ENCODE measurements around the gene STK32B.

STK32B gene

DNA sequence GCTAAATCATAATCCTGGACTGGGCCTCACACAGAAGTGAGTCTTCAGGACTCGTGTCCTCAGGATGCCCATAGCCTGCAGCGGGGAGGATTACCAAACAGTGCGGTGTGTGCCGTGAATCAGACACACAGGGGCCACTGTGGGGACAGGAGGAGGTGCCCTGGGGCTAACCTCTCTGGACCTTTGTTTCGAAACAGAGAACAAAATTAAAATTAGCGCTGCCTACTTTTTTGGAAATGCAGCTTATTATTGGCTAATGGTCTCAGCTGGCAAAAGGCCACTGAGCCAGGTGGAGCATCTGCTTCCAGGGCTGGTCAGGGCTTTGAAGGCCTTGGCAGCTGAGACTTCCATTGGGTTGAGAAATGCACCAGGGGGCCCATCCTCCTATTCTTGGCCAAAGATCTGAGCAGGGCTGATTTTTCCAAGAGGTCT lies 420.9 kb downstream of the STK32B start:
- Histone ChIP-seq H3K27me3 (ENCODE audit: insufficient read depth, low read length) (no peaks in the 10 kb centered on the region), H3K9ac (ENCODE audit: low read depth, low read length) (no peak overlapping the region), H3K36me3 (ENCODE audit: insufficient read depth, low read length) (no peaks in the 10 kb centered on the region), H3K4me1 (ENCODE audit: insufficient read depth, low read length) (no peaks in the 10 kb centered on the region), H3K4me3 (ENCODE audit: low read length) (no peak overlapping the region), H3K9me3 (ENCODE audit: insufficient read depth, low read depth, low read length) (no peaks in the 10 kb centered on the region), H3K27ac (ENCODE audit: low read depth, low read length) (no peak overlapping the region)
- WGBS: 96% methylated on average over 6 of the region's 6 CpGs

DNA sequence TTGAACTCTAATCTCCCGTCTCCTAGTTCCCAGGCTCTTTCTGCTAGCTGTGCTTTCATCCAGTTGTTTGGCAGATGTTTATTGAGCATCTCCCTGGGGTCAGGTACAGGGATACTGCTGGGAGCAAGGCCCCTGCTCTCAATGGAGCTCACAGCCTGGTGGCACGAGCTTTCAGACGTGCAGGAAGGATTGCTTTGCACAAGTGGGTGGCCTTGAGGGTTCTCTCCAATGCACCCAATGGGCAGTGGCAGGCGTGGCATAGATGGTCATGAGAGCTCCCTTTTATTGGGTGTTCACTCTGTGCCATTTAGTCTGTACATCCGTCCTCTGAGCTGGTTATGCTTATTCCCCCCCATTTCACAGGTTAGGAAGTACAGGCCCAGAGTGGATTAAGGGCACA lies 421.8 kb downstream of the STK32B start:
- WGBS: 92% methylated on average over 5 of the region's 5 CpGs
- no peaks in the 10 kb centered on the region for H3K9me3 ChIP-seq (ENCODE audit: insufficient read depth, low read depth, low read length)
- no peak overlapping the region for H3K4me3 ChIP-seq (ENCODE audit: low read length)
- peaks cover 4% of the 10 kb centered on the region; the same call in 1 of the 2 replicates for H3K4me1 ChIP-seq (ENCODE audit: insufficient read depth, low read length)
- H3K27ac ChIP-seq (ENCODE audit: low read depth, low read length): no peak overlapping the region
- no peaks in the 10 kb centered on the region for H3K36me3 ChIP-seq (ENCODE audit: insufficient read depth, low read length)
- no peaks in the 10 kb centered on the region for H3K27me3 ChIP-seq (ENCODE audit: insufficient read depth, low read length)
- no peak overlapping the region for H3K9ac ChIP-seq (ENCODE audit: low read depth, low read length)

DNA sequence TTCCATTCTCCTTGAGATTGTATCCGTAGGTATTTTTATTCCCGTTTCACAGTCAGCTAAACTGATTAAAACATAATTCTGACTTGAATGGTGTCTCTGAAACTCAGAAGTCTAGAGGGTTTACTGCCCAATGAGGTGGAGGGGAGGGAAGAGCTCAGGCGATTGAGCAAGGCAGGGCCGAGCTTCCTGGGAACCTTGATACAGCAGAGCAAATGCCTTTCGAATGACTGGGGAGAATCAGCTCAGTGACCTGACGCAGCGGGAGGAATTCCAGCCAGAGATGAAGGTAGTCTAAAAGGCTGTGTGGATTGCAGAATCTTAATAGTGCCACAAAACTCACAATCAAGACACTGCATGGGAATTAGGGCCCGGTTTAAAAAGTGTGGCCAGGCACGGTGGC lies 423.5 kb downstream of the STK32B start:
- no peak overlapping the region for H3K9ac ChIP-seq (ENCODE audit: low read depth, low read length)
- H3K27me3 ChIP-seq (ENCODE audit: insufficient read depth, low read length): no peaks in the 10 kb centered on the region
- no peak overlapping the region for H3K4me3 ChIP-seq (ENCODE audit: low read length)
- H3K4me1 ChIP-seq (ENCODE audit: insufficient read depth, low read length): peaks cover 8% of the 10 kb centered on the region
- WGBS: 92% methylated on average over 9 of the region's 9 CpGs
- no peak overlapping the region for H3K27ac ChIP-seq (ENCODE audit: low read depth, low read length)
- no peaks in the 10 kb centered on the region for H3K9me3 ChIP-seq (ENCODE audit: insufficient read depth, low read depth, low read length)
- H3K36me3 ChIP-seq (ENCODE audit: insufficient read depth, low read length): no peaks in the 10 kb centered on the region

DNA sequence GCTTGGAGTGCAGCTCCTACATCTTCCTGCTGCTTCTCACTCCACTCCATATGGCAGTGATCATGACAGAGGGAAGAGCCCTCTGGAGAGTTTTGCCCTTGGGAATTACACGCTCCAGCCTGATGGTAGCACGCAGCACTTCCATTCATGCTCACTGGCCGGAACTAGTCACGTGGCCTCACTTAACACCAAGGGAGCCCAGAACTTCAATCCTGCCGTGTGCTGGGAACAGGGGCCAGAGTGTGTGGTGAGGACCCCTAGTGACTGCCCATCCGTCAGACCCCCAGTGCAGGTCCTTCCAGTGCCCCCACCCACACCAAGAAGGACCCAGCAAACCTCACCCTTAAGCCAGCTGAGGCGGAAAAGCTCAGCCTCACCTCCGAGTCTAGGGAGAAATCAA lies 426.3 kb downstream of the STK32B start:
- Histone ChIP-seq H3K4me1 (ENCODE audit: insufficient read depth, low read length) (peaks cover 8% of the 10 kb centered on the region), H3K27ac (ENCODE audit: low read depth, low read length) (no peak overlapping the region), H3K9ac (ENCODE audit: low read depth, low read length) (no peak overlapping the region), H3K27me3 (ENCODE audit: insufficient read depth, low read length) (no peaks in the 10 kb centered on the region), H3K36me3 (ENCODE audit: insufficient read depth, low read length) (no peaks in the 10 kb centered on the region), H3K4me3 (ENCODE audit: low read length) (no peak overlapping the region), H3K9me3 (ENCODE audit: insufficient read depth, low read depth, low read length) (no peaks in the 10 kb centered on the region)
- 92% methylated on average over 8 of the region's 8 CpGs for WGBS

DNA sequence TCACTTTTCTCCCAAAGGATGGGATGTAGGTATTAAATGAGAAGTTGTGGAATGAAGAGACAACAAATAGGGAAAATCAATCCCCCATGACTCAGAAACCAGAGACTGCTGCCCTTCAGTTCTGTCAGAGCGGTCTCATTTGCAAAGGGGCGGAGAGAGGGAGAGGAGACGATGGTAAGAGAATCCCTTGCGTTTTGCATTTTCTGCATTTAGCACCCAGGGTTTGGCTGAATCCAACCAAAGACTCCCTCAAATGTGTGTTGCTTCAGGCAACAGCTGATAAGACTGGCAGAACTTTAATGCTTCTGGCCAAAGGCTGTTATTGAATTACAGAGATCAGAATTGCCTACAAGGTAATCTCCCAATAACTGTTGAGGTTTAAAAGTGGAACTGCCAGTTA lies 426.9 kb downstream of the STK32B start:
- Histone ChIP-seq H3K9ac (ENCODE audit: low read depth, low read length) (no peak overlapping the region), H3K9me3 (ENCODE audit: insufficient read depth, low read depth, low read length) (no peaks in the 10 kb centered on the region), H3K27me3 (ENCODE audit: insufficient read depth, low read length) (no peaks in the 10 kb centered on the region), H3K36me3 (ENCODE audit: insufficient read depth, low read length) (no peaks in the 10 kb centered on the region), H3K27ac (ENCODE audit: low read depth, low read length) (no peak overlapping the region), H3K4me3 (ENCODE audit: low read length) (no peak overlapping the region), H3K4me1 (ENCODE audit: insufficient read depth, low read length) (peaks cover 8% of the 10 kb centered on the region)
- WGBS: 29% methylated on average over 4 of the region's 4 CpGs

DNA sequence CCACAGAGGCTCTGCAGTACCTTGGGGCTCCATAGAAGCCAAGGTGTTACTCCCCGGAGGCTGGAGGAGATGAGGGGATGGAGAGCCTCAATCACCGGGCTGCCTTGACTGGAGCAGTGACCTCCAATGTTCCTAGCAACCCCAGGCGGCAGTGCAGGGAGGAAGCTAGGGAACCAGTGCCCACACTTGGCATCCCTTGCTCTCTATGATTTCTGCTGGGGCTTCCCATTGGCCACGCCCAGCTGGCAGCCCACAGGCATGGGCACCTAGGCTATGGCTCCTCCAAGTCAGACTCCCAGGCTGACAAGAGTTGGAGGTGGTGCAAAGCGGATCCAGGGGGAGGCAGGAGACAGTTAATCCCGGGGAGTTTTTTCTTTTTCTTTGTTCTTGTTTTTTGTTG lies 427.4 kb downstream of the STK32B start:
- Histone ChIP-seq H3K36me3 (ENCODE audit: insufficient read depth, low read length) (no peaks in the 10 kb centered on the region), H3K9ac (ENCODE audit: low read depth, low read length) (no peak overlapping the region), H3K27ac (ENCODE audit: low read depth, low read length) (no peak overlapping the region), H3K4me1 (ENCODE audit: insufficient read depth, low read length) (peaks cover 8% of the 10 kb centered on the region), H3K4me3 (ENCODE audit: low read length) (no peak overlapping the region), H3K9me3 (ENCODE audit: insufficient read depth, low read depth, low read length) (no peaks in the 10 kb centered on the region), H3K27me3 (ENCODE audit: insufficient read depth, low read length) (no peaks in the 10 kb centered on the region)
- 91% methylated on average over 6 of the region's 6 CpGs for WGBS

DNA sequence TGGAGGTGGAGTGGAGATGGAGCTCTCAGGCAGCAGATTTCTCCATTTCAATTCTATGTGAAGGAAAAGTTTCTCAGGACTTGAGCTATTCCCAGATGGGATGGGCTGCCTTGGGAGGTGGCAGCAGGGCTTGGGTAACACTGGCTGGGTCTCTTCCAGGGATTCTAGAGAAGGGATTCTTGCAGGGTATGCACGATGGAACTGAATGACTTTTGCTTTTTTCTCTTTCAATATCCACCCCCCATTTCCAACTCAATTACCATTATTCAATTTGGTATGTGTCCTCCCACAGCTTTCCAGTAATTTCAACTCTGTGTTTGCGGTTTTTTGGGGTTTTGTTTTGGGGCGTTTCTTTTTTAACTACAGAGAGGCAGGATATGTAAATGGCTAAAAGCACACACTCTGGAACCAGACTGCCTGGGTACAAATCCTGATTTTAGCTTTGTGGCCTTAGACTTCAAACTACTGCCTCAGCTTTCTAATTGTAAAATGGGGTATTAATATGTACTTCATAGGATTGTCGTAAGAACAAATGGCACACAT lies 428.3 kb downstream of the STK32B start:
- H3K4me1 ChIP-seq (ENCODE audit: insufficient read depth, low read length): peaks cover 8% of the 10 kb centered on the region
- H3K27ac ChIP-seq (ENCODE audit: low read depth, low read length): no peak overlapping the region
- 92% methylated on average over 3 of the region's 4 CpGs for WGBS
- no peaks in the 10 kb centered on the region for H3K36me3 ChIP-seq (ENCODE audit: insufficient read depth, low read length)
- no peaks in the 10 kb centered on the region for H3K9me3 ChIP-seq (ENCODE audit: insufficient read depth, low read depth, low read length)
- H3K4me3 ChIP-seq (ENCODE audit: low read length): no peak overlapping the region
- H3K27me3 ChIP-seq (ENCODE audit: insufficient read depth, low read length): no peaks in the 10 kb centered on the region
- H3K9ac ChIP-seq (ENCODE audit: low read depth, low read length): no peak overlapping the region

DNA sequence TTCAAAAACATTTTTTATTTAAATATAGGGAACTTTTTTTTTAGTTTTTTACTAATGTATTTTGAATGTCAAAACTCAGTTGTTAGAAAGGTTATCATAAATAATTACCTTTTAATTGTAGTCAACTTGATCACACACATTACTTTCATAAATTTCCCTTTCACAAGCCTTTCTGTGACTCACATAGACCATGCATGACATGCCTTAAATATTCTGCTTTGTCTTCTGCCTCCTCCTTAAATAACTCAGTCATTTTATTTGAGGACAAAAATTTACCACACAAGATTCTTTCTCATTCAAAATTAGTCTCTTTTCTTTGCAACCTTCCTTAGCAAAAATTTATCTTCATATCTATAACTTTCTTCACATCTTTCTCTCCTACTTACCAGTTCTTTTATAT lies 437.1 kb downstream of the STK32B start:
- Histone ChIP-seq H3K36me3 (ENCODE audit: insufficient read depth, low read length) (no peaks in the 10 kb centered on the region), H3K27me3 (ENCODE audit: insufficient read depth, low read length) (no peaks in the 10 kb centered on the region), H3K4me1 (ENCODE audit: insufficient read depth, low read length) (no peaks in the 10 kb centered on the region), H3K27ac (ENCODE audit: low read depth, low read length) (no peak overlapping the region), H3K9ac (ENCODE audit: low read depth, low read length) (no peak overlapping the region), H3K9me3 (ENCODE audit: insufficient read depth, low read depth, low read length) (peaks cover 30% of the 10 kb centered on the region), H3K4me3 (ENCODE audit: low read length) (no peak overlapping the region)

DNA sequence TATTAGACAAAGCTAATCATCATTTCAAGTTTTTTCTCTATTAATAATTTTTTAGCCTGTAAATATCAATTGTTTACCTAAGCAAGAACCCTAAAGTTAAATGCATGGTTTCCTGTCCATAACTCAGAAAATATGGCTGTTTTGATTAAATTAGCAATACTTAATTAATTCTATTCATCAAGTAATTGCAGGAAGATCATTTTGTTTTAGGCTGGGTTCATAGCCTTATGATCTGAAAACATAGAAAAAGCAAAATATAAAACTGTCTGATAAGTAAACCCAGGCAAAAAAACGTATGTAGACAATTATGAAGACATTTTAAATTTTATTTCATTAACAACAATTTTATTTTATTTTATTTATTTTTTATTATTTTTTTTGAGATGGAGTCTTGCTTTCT lies 438.0 kb downstream of the STK32B start:
- H3K9me3 ChIP-seq (ENCODE audit: insufficient read depth, low read depth, low read length): peaks cover 30% of the 10 kb centered on the region
- WGBS: no CpG with 5 or more reads among the region's 1 CpG
- H3K27me3 ChIP-seq (ENCODE audit: insufficient read depth, low read length): no peaks in the 10 kb centered on the region
- no peak overlapping the region for H3K4me3 ChIP-seq (ENCODE audit: low read length)
- H3K27ac ChIP-seq (ENCODE audit: low read depth, low read length): no peak overlapping the region
- H3K9ac ChIP-seq (ENCODE audit: low read depth, low read length): no peak overlapping the region
- no peaks in the 10 kb centered on the region for H3K4me1 ChIP-seq (ENCODE audit: insufficient read depth, low read length)
- no peaks in the 10 kb centered on the region for H3K36me3 ChIP-seq (ENCODE audit: insufficient read depth, low read length)

DNA sequence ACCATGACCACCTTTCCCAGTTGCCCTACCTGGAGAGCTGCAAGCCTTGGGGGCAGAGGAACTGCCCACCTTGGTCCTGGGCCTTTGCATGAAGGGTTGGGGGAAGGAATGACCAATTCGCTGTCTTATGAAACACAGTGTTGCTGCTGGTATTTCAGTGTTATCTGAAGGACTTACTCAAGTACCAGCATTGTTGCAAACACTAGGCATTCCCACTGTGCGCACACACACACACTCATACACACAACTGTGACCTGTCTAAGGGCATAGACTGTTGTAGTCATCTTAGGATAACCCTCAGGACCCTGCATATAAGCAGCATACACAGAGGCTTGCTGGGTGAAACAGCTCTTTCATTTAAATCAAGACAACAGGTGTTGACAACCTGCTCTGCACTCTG lies 446.2 kb downstream of the STK32B start:
- H3K27me3 ChIP-seq (ENCODE audit: insufficient read depth, low read length): no peaks in the 10 kb centered on the region
- H3K9me3 ChIP-seq (ENCODE audit: insufficient read depth, low read depth, low read length): no peaks in the 10 kb centered on the region
- WGBS: 79% methylated on average over 2 of the region's 2 CpGs
- no peak overlapping the region for H3K27ac ChIP-seq (ENCODE audit: low read depth, low read length)
- no peak overlapping the region for H3K4me3 ChIP-seq (ENCODE audit: low read length)
- H3K36me3 ChIP-seq (ENCODE audit: insufficient read depth, low read length): no peaks in the 10 kb centered on the region
- H3K9ac ChIP-seq (ENCODE audit: low read depth, low read length): no peak overlapping the region
- H3K4me1 ChIP-seq (ENCODE audit: insufficient read depth, low read length): peaks cover 11% of the 10 kb centered on the region; the same call in 1 of the 2 replicates

DNA sequence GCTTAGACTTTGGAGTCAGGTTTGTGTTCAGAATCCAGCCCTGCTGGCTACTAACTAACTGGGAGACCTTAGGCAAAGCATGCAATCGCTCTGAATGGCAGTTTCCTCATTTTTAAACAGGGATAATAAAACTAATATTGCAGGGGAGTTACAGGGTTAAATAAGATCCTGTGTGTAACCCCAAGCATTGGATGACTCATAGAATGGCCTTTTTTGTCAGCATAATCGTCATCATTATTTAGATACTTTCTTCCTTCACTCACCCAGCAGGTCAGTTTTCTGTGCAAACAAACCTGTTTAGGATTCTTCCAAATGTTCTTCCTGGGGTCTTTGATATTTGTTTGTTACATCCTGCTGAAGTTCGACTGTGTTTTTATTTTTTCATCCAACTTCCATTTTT lies 448.9 kb downstream of the STK32B start:
- Histone ChIP-seq H3K4me1 (ENCODE audit: insufficient read depth, low read length) (peaks cover 11% of the 10 kb centered on the region; the same call in 1 of the 2 replicates), H3K4me3 (ENCODE audit: low read length) (no peak overlapping the region), H3K36me3 (ENCODE audit: insufficient read depth, low read length) (no peaks in the 10 kb centered on the region), H3K9ac (ENCODE audit: low read depth, low read length) (no peak overlapping the region), H3K27me3 (ENCODE audit: insufficient read depth, low read length) (no peaks in the 10 kb centered on the region), H3K9me3 (ENCODE audit: insufficient read depth, low read depth, low read length) (no peaks in the 10 kb centered on the region), H3K27ac (ENCODE audit: low read depth, low read length) (no peak overlapping the region)
- 71% methylated on average over 2 of the region's 3 CpGs for WGBS

DNA sequence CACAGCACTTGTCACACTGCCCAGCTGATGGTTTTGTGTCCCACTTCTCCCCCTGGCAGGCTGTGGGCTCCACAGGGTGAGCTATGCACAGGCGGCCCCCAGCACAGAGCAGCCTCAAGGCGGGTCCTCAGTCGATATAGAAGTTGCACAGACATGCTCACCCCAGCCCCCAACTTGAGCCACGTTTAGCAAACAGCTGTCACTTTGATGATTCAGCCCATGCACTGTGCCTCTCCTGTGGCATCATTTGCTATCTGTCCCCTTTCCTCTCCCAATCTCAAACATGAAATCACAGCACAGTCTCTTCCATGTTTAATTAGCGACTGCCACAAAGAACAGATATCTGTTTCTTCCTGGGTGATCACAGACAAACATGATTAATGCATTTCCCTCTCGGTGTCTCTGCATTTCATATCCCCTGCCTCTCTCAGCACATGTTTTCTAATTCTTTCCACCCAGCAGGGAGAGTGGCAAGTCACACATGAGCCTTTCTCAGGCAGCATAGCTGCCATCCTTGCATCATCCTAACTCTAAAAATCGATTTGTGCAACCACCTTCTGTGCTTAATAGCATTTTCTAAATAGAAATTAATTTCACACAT lies 452.2 kb downstream of the STK32B start:
- Histone ChIP-seq H3K27ac (ENCODE audit: low read depth, low read length) (no peak overlapping the region), H3K9ac (ENCODE audit: low read depth, low read length) (no peak overlapping the region), H3K27me3 (ENCODE audit: insufficient read depth, low read length) (no peaks in the 10 kb centered on the region), H3K36me3 (ENCODE audit: insufficient read depth, low read length) (no peaks in the 10 kb centered on the region), H3K9me3 (ENCODE audit: insufficient read depth, low read depth, low read length) (no peaks in the 10 kb centered on the region), H3K4me3 (ENCODE audit: low read length) (no peak overlapping the region), H3K4me1 (ENCODE audit: insufficient read depth, low read length) (peaks cover 8% of the 10 kb centered on the region; the same call in 1 of the 2 replicates)
- WGBS: 82% methylated on average over 7 of the region's 7 CpGs

All from HUES64 (cell line).